Kasumi-1 (cell line): ENCODE data around the gene TMEM255A.

Experiments used
- DNase-seq, 2 experiments: peaks; one replicate each; lab custom pipeline; 2025; lab: John Stamatoyannopoulos, UW

TMEM255A gene

DNA sequence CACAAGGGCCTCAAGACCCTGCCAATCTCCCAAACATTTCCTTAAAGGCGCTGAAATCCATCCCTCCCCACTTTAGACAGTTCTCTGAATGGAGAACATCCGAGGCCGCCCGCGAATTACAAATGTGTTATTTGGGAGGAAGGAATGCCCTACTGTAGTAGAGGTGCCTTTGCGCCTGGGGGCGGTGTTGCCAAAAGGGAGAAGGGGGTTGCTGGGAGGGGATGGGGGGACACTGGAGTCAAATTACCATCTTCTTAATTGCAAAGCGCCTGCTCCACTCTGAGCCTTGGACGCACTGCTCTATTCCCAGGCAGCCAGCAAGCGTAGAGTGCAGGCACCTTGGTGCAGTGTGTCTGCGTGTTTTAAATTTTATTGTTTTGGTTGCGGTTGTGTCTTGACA is 2.7 kb downstream of the TMEM255A start:
- peak; percentile 33 to 62 for DNase-seq

DNA sequence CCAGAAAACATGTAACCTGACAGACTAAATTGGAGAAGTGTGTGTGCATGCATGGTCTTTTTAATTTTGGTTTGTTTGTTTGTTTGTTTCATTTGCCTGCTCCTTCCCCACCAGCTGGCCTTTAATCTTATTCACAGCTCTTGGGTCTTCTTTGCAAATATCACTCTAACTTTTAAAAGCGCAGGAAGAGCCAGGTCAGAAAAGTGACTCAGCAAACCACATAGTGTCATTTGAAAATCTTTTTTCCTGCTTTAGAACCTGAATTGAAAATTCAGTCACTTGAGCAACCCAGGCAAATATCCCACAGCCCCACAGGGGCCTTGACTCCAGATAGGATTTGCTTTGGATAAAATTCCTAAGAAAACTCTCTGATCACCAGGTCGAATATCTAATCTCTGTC is 4.6 kb downstream of the TMEM255A start:
- peak in 1 of 2 experiments; percentile 4 for DNase-seq

GRCh38 chrX:120305531-120306141 is 5.6 kb downstream of the TMEM255A start:
- no peak for DNase-seq

DNA sequence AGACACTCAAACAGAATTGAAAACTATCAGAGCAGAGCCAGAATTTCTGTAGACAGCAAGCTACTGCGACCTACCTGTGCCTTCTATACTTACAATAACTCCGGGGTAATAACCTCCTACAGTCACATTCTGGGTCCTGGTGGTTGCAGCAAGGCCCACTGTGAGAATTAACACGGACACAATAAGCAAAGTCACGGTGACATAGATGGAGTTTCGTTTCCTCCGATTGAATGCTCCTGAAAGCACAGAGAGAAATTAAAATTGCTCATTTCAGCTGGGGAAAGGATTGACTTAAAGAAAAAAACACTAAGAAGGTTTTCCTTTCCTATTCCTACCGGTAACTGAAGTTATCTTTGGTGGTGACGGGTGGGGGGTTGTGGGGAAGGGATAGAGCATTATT is 7.0 kb downstream of the TMEM255A start:
- DNase-seq: no peak

DNA sequence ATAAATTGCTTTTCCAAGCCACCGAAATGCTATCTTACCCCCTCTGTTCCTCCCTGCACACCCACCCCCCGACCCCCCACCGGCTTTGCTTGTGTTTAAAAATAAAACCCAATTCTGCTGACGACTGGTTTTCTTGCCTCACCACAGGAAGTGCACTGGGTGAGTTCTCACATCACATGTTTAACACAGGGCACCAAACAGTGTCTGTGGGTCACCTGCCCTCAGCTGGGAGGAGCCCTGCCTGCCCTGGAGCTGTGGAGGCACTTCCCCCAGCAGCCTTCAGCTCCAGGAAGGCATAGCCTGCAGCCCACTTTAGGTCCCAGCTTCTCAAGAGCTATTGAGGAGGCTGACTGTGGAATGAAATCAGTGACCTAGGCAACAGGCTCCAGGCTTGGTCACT is 8.8 kb downstream of the TMEM255A start:
- DNase-seq: peak; percentile 6 to 7

GRCh38 chrX:120301960-120302359 is 9.3 kb downstream of the TMEM255A start:
- DNase-seq: no peak

DNA sequence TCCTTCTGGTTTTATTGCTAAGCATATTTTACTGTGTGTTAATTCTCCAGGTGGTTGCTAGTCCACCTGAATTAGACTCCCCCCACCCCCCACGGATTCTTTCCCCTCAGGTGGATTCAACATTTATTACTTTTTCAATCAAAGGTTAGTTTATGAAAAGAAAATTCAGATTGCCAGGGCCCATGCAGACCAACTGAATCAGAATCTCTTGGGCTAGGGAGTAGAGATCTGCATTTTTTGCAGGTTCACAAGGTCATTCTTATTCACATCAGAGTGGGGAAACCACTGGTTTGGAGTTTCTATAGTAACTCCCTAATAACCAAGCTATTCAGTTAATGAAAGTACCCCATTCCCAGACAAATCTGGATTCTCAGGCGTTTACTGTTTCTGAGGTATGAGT is 9.8 kb downstream of the TMEM255A start:
- DNase-seq: no peak

DNA sequence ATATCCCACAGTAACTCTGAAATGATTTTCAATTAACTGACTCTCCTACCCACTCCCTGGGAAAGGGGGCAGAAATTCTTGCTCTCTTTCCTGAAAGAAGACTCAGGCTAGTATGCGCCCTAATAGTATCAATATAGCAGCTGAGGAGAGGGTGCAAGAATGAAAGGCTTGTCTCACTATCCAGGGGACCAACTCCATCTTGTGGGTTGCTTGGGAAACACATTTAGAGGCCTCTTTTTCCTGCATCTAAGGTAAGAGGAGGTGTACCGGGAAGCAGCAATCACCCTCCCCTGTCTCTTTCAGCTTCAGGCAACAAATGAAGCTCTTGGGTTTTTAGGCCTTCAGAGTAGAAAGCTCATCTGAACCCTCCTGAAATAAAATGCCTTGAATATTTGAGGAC is 11.3 kb downstream of the TMEM255A start:
- no peak for DNase-seq

GRCh38 chrX:120297923-120298322 is 13.3 kb downstream of the TMEM255A start:
- DNase-seq: no peak

- DNase-seq: peak; percentile 8 to 20
These were observed 16.6 kb downstream of the TMEM255A start for GRCh38 chrX:120294651-120295050.

- no peak for DNase-seq
These were observed 18.2 kb downstream of the TMEM255A start for GRCh38 chrX:120293015-120293414.

DNA sequence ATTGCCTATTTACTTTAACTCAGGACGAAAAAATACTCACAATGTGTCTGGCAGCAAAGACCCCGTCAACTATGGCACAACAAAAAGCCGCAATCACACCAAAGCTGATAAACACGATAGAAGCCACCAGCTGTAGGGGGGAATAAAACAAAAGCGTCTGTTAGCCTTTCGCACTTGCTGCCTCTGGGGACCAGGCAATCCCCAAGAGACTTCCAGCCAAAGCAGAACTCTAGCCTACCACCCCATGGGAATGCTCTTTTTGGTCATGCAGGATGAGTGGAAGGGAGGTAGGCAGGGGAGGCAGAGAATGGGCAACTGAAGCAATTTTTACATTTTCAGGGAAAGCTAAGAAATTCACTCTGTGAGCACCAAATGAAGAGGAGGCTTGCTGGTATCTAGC is 20.1 kb downstream of the TMEM255A start:
- DNase-seq: no peak

GRCh38 chrX:120290107-120290506 is 21.2 kb downstream of the TMEM255A start:
- no peak for DNase-seq

GRCh38 chrX:120287513-120288112 is 23.6 kb downstream of the TMEM255A start:
- no peak for DNase-seq

GRCh38 chrX:120286733-120287512 is 24.3 kb downstream of the TMEM255A start:
- DNase-seq: no peak

- DNase-seq: no peak
These were observed 28.6 kb downstream of the TMEM255A start for GRCh38 chrX:120282697-120283096.

GRCh38 chrX:120281761-120282160 is 29.5 kb downstream of the TMEM255A start:
- DNase-seq: no peak

DNA sequence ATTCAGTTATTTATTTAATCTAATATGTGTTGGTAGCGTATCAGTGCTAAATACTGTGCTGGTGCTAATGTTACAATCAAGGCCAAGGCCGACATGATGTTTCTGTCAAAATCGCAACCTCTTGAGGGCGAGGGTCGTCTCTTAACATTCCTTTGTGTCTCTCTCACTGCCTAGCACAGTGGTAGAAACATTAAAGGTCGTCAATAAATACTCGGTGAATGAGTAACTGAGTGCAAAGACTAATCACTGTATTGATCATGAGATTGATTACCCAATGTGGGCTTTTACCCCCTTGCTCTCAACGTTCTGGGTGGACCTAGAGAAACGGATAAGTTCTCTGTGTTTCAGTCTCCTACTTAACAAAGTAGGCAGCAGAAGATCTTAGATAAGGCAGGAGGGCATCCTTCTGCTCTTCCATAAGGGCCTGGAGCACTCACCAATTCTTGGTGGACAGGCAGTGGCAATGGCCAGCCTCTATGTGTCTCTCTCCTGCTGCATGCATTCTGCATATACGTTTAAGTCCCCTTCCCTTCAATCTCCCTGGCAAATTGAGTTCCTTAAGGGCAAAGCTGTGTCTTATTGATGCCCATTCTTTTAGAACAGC is 30.1 kb downstream of the TMEM255A start:
- DNase-seq: no peak

DNA sequence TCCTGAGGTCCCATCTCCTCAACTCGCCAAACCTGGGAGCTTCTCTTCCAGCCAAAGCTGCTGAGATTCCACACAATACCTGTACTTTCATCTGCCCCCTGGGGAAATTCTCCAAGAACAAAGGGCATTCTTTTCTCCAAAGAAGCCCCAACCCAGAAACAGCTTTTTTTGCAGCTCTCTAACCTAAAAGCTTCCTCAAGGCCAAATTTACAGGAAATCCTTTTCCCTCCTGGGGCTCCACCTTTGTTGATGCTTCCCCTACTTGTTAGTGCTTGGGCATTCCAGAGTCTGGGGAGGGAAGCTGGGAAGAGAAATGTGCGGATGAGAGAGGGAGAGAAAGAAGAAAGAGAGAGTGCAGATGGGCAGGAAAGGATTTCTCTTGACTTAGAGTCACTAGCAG is 36.3 kb downstream of the TMEM255A start:
- no peak for DNase-seq

DNA sequence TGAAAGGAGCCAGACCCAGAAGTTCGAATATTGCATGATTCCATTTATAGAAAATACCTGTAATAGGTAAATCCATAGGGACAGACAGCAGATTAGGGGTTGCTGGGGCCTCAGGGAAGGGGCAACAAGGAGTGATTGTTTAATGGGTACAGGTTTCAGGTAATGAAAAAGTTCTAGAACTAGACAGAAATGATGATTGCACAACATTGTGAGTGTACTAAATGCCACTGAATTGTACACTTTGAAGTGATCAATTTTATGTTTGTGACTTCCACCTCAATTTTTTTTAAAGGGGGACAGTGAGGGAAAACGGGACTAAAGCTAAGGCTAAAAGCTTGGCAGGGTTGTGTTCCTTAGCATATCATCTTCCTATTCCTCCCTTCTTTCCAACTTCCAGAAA is 37.1 kb downstream of the TMEM255A start:
- no peak for DNase-seq

DNA sequence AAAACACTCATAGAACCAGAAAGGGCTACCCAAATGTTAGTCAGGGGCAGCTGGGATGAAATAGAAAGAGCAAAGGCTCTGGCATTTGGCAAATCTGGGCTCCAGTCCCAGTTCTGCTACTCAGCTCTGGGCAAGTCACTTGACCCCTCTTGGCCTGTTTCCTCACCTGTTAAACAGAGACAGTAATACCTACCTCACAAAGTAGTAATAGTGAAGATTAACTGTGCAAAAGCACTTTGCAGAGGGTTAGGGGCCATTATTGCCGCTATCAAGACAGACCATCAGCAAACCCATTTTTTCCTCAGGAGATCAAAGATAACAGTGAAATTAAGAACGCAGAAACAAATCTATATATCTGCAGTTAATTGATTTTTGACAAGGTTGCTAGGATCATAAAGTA is 40.0 kb downstream of the TMEM255A start:
- no peak for DNase-seq

DNA sequence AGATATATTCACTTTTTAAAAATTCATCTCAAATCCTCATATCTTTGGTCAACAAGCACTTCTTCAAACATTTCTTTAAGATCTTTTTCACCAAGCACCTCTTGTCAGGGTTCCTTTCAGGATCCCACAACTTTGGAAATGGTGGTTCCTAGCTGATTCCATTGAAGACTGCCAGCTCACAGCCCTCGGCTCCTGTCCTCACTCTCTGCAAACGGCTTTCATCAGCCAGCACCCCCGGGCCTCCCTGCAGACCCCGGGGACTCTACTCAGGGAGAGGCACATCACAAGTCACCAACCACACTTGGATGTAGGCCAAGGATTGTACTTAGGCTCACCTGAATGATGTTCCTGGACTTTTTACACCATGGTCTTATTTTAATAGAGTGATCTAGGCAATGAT is 40.7 kb downstream of the TMEM255A start:
- no peak for DNase-seq
